IMR-90 (cell line): ENCODE results near the gene HNRNPLL. TPM values are rescaled to one million over a fixed set of nuclear protein-coding genes. Genes with fewer than 3 reads are reported as not detected.

ENCODE experiments used
- ATAC-seq: fragments of 200-7000 bp; cut with Tn5 transposase; 2 replicates; pipeline ENCODE4 v1.9.1; 2020; ENCODE audit warnings: low read depth, mild to moderate bottlenecking, moderate library complexity
- BruUV-seq: library from RNA; stranded (reverse); fragments of 400-500 nt; replicated peaks from 2 replicates; lab custom pipeline; 2021; lab: Mats Ljungman, UMichigan
- CTCF ChIA-PET: fragments of 300-600 bp; formaldehyde crosslinking; extraction: SDS; loops from one replicate; lab custom pipeline; 2021; ENCODE audit warnings: antibody characterized with exemption; lab: Yijun Ruan, JAX
- POLR2A ChIA-PET: fragments of 300-600 bp; sonication (Branson Sonifier 250); formaldehyde crosslinking; loops from one replicate; lab custom pipeline; 2022; ENCODE audit warnings: antibody characterized with exemption; ENCODE audit not compliant: unreplicated experiment; lab: Charles Lee
- DNase-seq: peaks from one replicate; pipeline ENCODE4 v3.0.0; 2013
- H2AFZ ChIP-seq: replicated peaks from 2 replicates; pipeline ENCODE3; 2013; ENCODE audit warnings: low read length, mild to moderate bottlenecking; ENCODE audit not compliant: poor library complexity
- H2AK5ac ChIP-seq: 2 replicates; pipeline ENCODE4 v1.6.1; 2013; ENCODE audit warnings: low read depth, low read length, inconsistent platforms
- H2AK9ac ChIP-seq: replicated peaks from 2 replicates; pipeline ENCODE3; 2013; ENCODE audit warnings: mild to moderate bottlenecking, low read depth, low read length, moderate library complexity; ENCODE audit not compliant: poor library complexity
- H2BK120ac ChIP-seq: 2 replicates; pipeline ENCODE4 v1.6.1; 2013; ENCODE audit warnings: low read depth, low read length, inconsistent platforms
- H2BK15ac ChIP-seq: 3 replicates; pipeline ENCODE4 v1.6.1; 2013; ENCODE audit warnings: low read depth, low read length, inconsistent platforms
- H2BK20ac ChIP-seq: 2 replicates; pipeline ENCODE4 v1.6.1; 2013; ENCODE audit warnings: low read depth, mild to moderate bottlenecking, inconsistent platforms, low read length, moderate library complexity
- H2BK5ac ChIP-seq: 2 replicates; pipeline ENCODE4 v1.6.1; 2013; ENCODE audit warnings: mild to moderate bottlenecking, low read depth, low read length, inconsistent platforms; ENCODE audit not compliant: poor library complexity, severe bottlenecking
- H3K14ac ChIP-seq: replicated peaks from 2 replicates; pipeline ENCODE4 v1.6.1; 2013; ENCODE audit warnings: low read depth, low read length, inconsistent platforms
- H3K18ac ChIP-seq: 2 replicates; pipeline ENCODE4 v1.6.1; 2013; ENCODE audit warnings: low read depth, low read length, control low read depth
- H3K23ac ChIP-seq: 2 replicates; pipeline ENCODE4 v1.6.1; 2013; ENCODE audit warnings: low read depth, low read length, inconsistent platforms
- H3K27ac ChIP-seq: 2 replicates; pipeline ENCODE4 v1.5.1; 2013; ENCODE audit warnings: mild to moderate bottlenecking, control low read depth, low read length; ENCODE audit not compliant: insufficient read depth
- H3K27me3 ChIP-seq: 2 replicates; pipeline ENCODE4 v1.6.1; 2013; ENCODE audit warnings: low read length; ENCODE audit not compliant: control insufficient read depth, insufficient read depth
- H3K36me3 ChIP-seq: 2 replicates; pipeline ENCODE4 v1.6.1; 2013; ENCODE audit warnings: low read length, mixed read lengths; ENCODE audit not compliant: control insufficient read depth, insufficient read depth
- H3K4ac ChIP-seq: 2 replicates; pipeline ENCODE4 v1.6.1; 2013; ENCODE audit warnings: low read depth, low read length, inconsistent platforms
- H3K4me1 ChIP-seq: 2 replicates; pipeline ENCODE4 v1.6.1; 2013; ENCODE audit warnings: low read length, mixed read lengths; ENCODE audit not compliant: control insufficient read depth, insufficient read depth
- H3K4me2 ChIP-seq: 2 replicates; pipeline ENCODE4 v1.6.1; 2013; ENCODE audit warnings: low read depth, mild to moderate bottlenecking, control low read depth, low read length, moderate library complexity
- H3K4me3 ChIP-seq: 2 replicates; pipeline ENCODE4 v1.5.1; 2013; ENCODE audit warnings: low read depth, mild to moderate bottlenecking, control low read depth, low read length, moderate library complexity; ENCODE audit not compliant: insufficient read depth
- H3K56ac ChIP-seq: 2 replicates; pipeline ENCODE4 v1.6.1; 2013; ENCODE audit warnings: low read length, inconsistent platforms; ENCODE audit not compliant: insufficient read depth; ENCODE audit errors: extremely low read depth
- H3K79me1 ChIP-seq, 2 experiments: 2 replicates each; pipeline ENCODE4 v1.6.1; 2013; ENCODE audit warnings: low read length in 2 of 2, inconsistent platforms in 1 of 2, low read depth in 1 of 2
- H3K9ac ChIP-seq: 2 replicates; pipeline ENCODE4 v1.6.1; 2013; ENCODE audit warnings: low read depth, low read length, control low read depth
- H3K9me1 ChIP-seq: 2 replicates; pipeline ENCODE4 v1.6.1; 2013; ENCODE audit warnings: low read length, inconsistent platforms; ENCODE audit not compliant: insufficient read depth
- H3K9me3 ChIP-seq: 2 replicates; pipeline ENCODE4 v1.6.1; 2013; ENCODE audit warnings: low read length; ENCODE audit not compliant: control insufficient read depth, insufficient read depth
- H4K20me1 ChIP-seq: 2 replicates; pipeline ENCODE4 v1.6.1; 2013; ENCODE audit warnings: low read length, inconsistent platforms; ENCODE audit not compliant: insufficient read depth
- H4K5ac ChIP-seq: 2 replicates; pipeline ENCODE4 v1.6.1; 2013; ENCODE audit warnings: mild to moderate bottlenecking, low read depth, low read length, control low read depth
- H4K8ac ChIP-seq, 2 experiments: 2 replicates each; pipeline ENCODE4 v1.6.1; 2013; ENCODE audit warnings: low read depth in 2 of 2, low read length in 2 of 2, control low read depth in 1 of 2, inconsistent platforms in 1 of 2
- H4K91ac ChIP-seq: 2 replicates; pipeline ENCODE4 v1.6.1; 2013; ENCODE audit warnings: low read depth, low read length, inconsistent platforms; ENCODE audit not compliant: insufficient read depth
- BHLHE40 ChIP-seq: fragments of 150-350 bp; IDR thresholded peaks from 2 replicates; pipeline ENCODE4 v1.6.1; 2016; ENCODE audit warnings: mild to moderate bottlenecking, low read depth, low read length
- CEBPB ChIP-seq: IDR thresholded peaks from 2 replicates; pipeline ENCODE4 v1.6.1; 2012; ENCODE audit warnings: low read depth, low read length, improper control_type of control experiment
- CHD1 ChIP-seq: IDR thresholded peaks from 2 replicates; pipeline ENCODE4 v1.6.1; 2012; ENCODE audit warnings: low read depth, low read length, improper control_type of control experiment
- ELK1 ChIP-seq: fragments of 150-350 bp; IDR thresholded peaks from 2 replicates; pipeline ENCODE4 v1.6.1; 2016; ENCODE audit warnings: low read depth, mild to moderate bottlenecking, low read length, moderate library complexity, borderline replicate concordance
- FOS ChIP-seq: fragments of 150-350 bp; IDR thresholded peaks from 2 replicates; pipeline ENCODE4 v1.6.1; 2016; ENCODE audit warnings: low read depth, low read length
- MAFK ChIP-seq: IDR thresholded peaks from 2 replicates; pipeline ENCODE4 v1.6.1; 2012; ENCODE audit warnings: low read depth, low read length, improper control_type of control experiment
- MAZ ChIP-seq: IDR thresholded peaks from 2 replicates; pipeline ENCODE4 v1.6.1; 2012; ENCODE audit warnings: low read depth, mild to moderate bottlenecking, low read length, improper control_type of control experiment, moderate library complexity, borderline replicate concordance
- MXI1 ChIP-seq: IDR thresholded peaks from 2 replicates; pipeline ENCODE4 v1.6.1; 2012; ENCODE audit warnings: low read depth, mild to moderate bottlenecking, low read length, moderate library complexity, borderline replicate concordance
- NFE2L2 ChIP-seq: fragments of 150-350 bp; IDR thresholded peaks from 2 replicates; pipeline ENCODE4 v1.6.1; 2016; ENCODE audit warnings: low read depth, mild to moderate bottlenecking, low read length
- POLR2A ChIP-seq: IDR thresholded peaks from 2 replicates; pipeline ENCODE4 v1.6.1; 2012; ENCODE audit warnings: mild to moderate bottlenecking, low read depth, low read length
- RAD21 ChIP-seq: IDR thresholded peaks from 2 replicates; pipeline ENCODE4 v1.6.1; 2012; ENCODE audit warnings: low read length, improper control_type of control experiment
- RCOR1 ChIP-seq: IDR thresholded peaks from 2 replicates; pipeline ENCODE4 v1.6.1; 2012; ENCODE audit warnings: mild to moderate bottlenecking, low read length, improper control_type of control experiment; ENCODE audit not compliant: insufficient replicate concordance
- RFX5 ChIP-seq: IDR thresholded peaks from 2 replicates; pipeline ENCODE4 v1.8.0; 2012; ENCODE audit warnings: low read depth, mild to moderate bottlenecking, low read length, moderate library complexity
- SMC3 ChIP-seq: fragments of 150-350 bp; IDR thresholded peaks from 2 replicates; pipeline ENCODE4 v1.6.1; 2016; ENCODE audit warnings: low read depth, mild to moderate bottlenecking, antibody characterized with exemption, low read length, moderate library complexity
- WGBS, 2 experiments: methylation state at CpG; one replicate each; pipeline versions ENCODE4 v1.1.5 to v1.1.7; 2013; ENCODE audit warnings: missing lambda C conversion rate in 2 of 2; ENCODE audit not compliant: insufficient read length in 1 of 2; ENCODE audit errors: extremely low coverage in 2 of 2; 5-methylcytosine and 5-hydroxymethylcytosine counted together
- dilution Hi-C: fragments of 300-500 bp; cut with HindIII; formaldehyde crosslinking; loops from one replicate; pipeline ENCODE4 v1.14.3; 2018; ENCODE audit warnings: low sequenced_read_pairs; ENCODE audit not compliant: unreplicated experiment
- in situ Hi-C: fragments of 300-500 bp; cut with MboI; formaldehyde crosslinking; loops from 3 replicates; pipeline ENCODE4 v1.14.3; 2019; ENCODE audit warnings: low sequenced_read_pairs, inconsistent platforms, mixed read lengths
- intact Hi-C: fragments of 100-400 bp; cut with micrococcal nuclease; formaldehyde crosslinking; loops from 2 replicates; pipeline ENCODE4 v1.10.0; 2022
- polyA plus RNA-seq, 3 experiments: library from polyadenylated mRNA; depleted of rRNA; stranded (reverse); fragments of >200 nt; gene quantifications; 2 replicates each; pipeline ENCODE4 v1.2.3, GENCODE V29; 2012; ENCODE audit warnings: low replicate concordance in 1 of 3
- total RNA-seq: library from RNA; depleted of rRNA; stranded (reverse); fragments of >200 nt; gene quantifications from 2 replicates; pipeline ENCODE4 v1.2.3, GENCODE V29; 2012
- TF ChIP-seq, protein P1 (sequence below): fragments of 150-350 bp; IDR thresholded peaks from 2 replicates; pipeline ENCODE4 v1.6.1; 2017; ENCODE audit warnings: mild to moderate bottlenecking, antibody characterized with exemption, low read length, low read depth
- TF ChIP-seq, protein P2 (sequence below): conservative IDR thresholded peaks from 2 replicates; pipeline ENCODE4 v1.5.1; 2012; ENCODE audit warnings: mild to moderate bottlenecking, low read depth, low read length, improper control_type of control experiment

HNRNPLL gene
- total and polyA plus RNA-seq, 2 of the 4 experiments (the other 2 are of a cell fraction): 23.7 to 53.1 TPM

- Histone ChIP-seq H2AK9ac (no peak overlapping the region), H4K91ac (no peak overlapping the region), H2AFZ (no peak overlapping the region), H3K36me3 (peaks cover 19% of the 10 kb centered on the region), H4K8ac (no peak overlapping the region), H3K9me3 (no peaks in the 10 kb centered on the region), H2BK5ac (no peak overlapping the region), H3K18ac (no peak overlapping the region), H3K27ac (no peak overlapping the region), H3K23ac (no peak overlapping the region), H3K14ac (no peak overlapping the region), H3K4me2 (no peak overlapping the region), H3K4ac (no peak overlapping the region), H3K4me1 (peaks cover 8% of the 10 kb centered on the region), H2BK20ac (no peak overlapping the region), H2BK120ac (no peak overlapping the region), H2AK5ac (no peak overlapping the region), H3K4me3 (no peak overlapping the region), H3K79me1 (peaks cover 17 to 54% of the 10 kb centered on the region in 2 experiments), H4K5ac (no peak overlapping the region), H3K9me1 (peaks cover 3% of the 10 kb centered on the region), H2BK15ac (no peak overlapping the region), H4K20me1 (peaks cover 50% of the 10 kb centered on the region; the same call in 1 of the 2 replicates), H3K9ac (no peak overlapping the region), H3K27me3 (no peaks in the 10 kb centered on the region), H3K56ac (no peak overlapping the region)
- in situ Hi-C loops: no loop called here
- WGBS, 2 experiments: no CpG with 5 or more reads among the region's 1 CpG
- dilution Hi-C loops: no loop called here
- TF ChIP-seq RFX5: no peak
- no peak for TF ChIP-seq SMC3
- no peak for TF ChIP-seq RAD21
- TF ChIP-seq MXI1: no peak
- TF ChIP-seq NFE2L2: no peak
- TF ChIP-seq POLR2A: no peak
- TF ChIP-seq, protein P1, sequence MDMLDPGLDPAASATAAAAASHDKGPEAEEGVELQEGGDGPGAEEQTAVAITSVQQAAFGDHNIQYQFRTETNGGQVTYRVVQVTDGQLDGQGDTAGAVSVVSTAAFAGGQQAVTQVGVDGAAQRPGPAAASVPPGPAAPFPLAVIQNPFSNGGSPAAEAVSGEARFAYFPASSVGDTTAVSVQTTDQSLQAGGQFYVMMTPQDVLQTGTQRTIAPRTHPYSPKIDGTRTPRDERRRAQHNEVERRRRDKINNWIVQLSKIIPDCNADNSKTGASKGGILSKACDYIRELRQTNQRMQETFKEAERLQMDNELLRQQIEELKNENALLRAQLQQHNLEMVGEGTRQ: no peak
- TF ChIP-seq, protein P2, sequence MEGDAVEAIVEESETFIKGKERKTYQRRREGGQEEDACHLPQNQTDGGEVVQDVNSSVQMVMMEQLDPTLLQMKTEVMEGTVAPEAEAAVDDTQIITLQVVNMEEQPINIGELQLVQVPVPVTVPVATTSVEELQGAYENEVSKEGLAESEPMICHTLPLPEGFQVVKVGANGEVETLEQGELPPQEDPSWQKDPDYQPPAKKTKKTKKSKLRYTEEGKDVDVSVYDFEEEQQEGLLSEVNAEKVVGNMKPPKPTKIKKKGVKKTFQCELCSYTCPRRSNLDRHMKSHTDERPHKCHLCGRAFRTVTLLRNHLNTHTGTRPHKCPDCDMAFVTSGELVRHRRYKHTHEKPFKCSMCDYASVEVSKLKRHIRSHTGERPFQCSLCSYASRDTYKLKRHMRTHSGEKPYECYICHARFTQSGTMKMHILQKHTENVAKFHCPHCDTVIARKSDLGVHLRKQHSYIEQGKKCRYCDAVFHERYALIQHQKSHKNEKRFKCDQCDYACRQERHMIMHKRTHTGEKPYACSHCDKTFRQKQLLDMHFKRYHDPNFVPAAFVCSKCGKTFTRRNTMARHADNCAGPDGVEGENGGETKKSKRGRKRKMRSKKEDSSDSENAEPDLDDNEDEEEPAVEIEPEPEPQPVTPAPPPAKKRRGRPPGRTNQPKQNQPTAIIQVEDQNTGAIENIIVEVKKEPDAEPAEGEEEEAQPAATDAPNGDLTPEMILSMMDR: no peak
- TF ChIP-seq MAZ: no peak
- TF ChIP-seq ELK1: no peak
- no peak for TF ChIP-seq CEBPB
- TF ChIP-seq MAFK: no peak
- no peak for TF ChIP-seq CHD1
- no peak for TF ChIP-seq FOS
- TF ChIP-seq BHLHE40: no peak
- no peak for TF ChIP-seq RCOR1
- POLR2A ChIA-PET: no interaction called here
- no peak for DNase-seq
- BruUV-seq: no TSS peak
- intact Hi-C loops: loop anchor here (2.0 to 5.0 kb wide), 3 partner anchors 14 to 268 kb away; no protein-coding TSS in a partner anchor
- CTCF ChIA-PET: no interaction called here
- no peak for ATAC-seq
Measured at GRCh38 chr2:38584881-38585280, 17.8 kb downstream of the HNRNPLL start.
